K562 (cell line): Measurements from ENCODE around the gene ATP2A2.

Source experiments
- ARID1B ChIP-seq: fragments of 450-650 bp; IDR thresholded peaks from 2 replicates; pipeline ENCODE4 v1.6.1; 2016; ENCODE audit warnings: antibody characterized with exemption, mild to moderate bottlenecking, inconsistent platforms
- POLR2AphosphoS5 ChIP-seq: IDR thresholded peaks from 2 replicates; pipeline ENCODE4 v1.6.1; 2011; ENCODE audit warnings: mild to moderate bottlenecking, low read depth, low read length, moderate library complexity; ENCODE audit not compliant: control insufficient read depth, insufficient read depth
- SETDB1 ChIP-seq: IDR thresholded peaks from one replicate; pipeline ENCODE4 v1.6.1; 2012; ENCODE audit warnings: low read length, control low read depth, inconsistent platforms
- SP2 ChIP-seq: IDR thresholded peaks from 2 replicates; pipeline ENCODE4 v1.6.1; 2011; ENCODE audit warnings: mild to moderate bottlenecking, low read depth, low read length, moderate library complexity; ENCODE audit not compliant: poor library complexity, severe bottlenecking; ENCODE audit errors: extremely low read depth
- ZNF263 ChIP-seq: sonication (generic); formaldehyde crosslinking; IDR thresholded peaks from 2 replicates; pipeline ENCODE4 v1.8.0; 2022; ENCODE audit warnings: mild to moderate bottlenecking, missing genetic modification reagents, borderline replicate concordance
- ZNF318 ChIP-seq, 2 experiments: fragments of 450-650 bp; IDR thresholded peaks; 2 replicates each; pipeline ENCODE4 v1.6.1; 2016; ENCODE audit warnings: mild to moderate bottlenecking in 2 of 2, borderline replicate concordance in 1 of 2, low read depth in 1 of 2, moderate library complexity in 1 of 2
- ZNF511 ChIP-seq: sonication (generic); formaldehyde crosslinking; IDR thresholded peaks from 2 replicates; pipeline ENCODE4 v1.8.0; 2022; ENCODE audit warnings: mild to moderate bottlenecking, missing genetic modification reagents
- TF ChIP-seq, protein P1 (sequence below), 3 experiments: IDR thresholded peaks in 2 of 3; conservative IDR thresholded peaks in 1 of 3; 2 replicates each; pipeline ENCODE4 v1.5.1; 2011 to 2012; ENCODE audit warnings: low read length in 3 of 3, mild to moderate bottlenecking in 3 of 3, control low read depth in 2 of 3, improper control_type of control experiment in 1 of 3, inconsistent platforms in 1 of 3, low read depth in 1 of 3, mixed read lengths in 1 of 3, moderate library complexity in 1 of 3; ENCODE audit not compliant: insufficient read depth in 2 of 3

DNA sequence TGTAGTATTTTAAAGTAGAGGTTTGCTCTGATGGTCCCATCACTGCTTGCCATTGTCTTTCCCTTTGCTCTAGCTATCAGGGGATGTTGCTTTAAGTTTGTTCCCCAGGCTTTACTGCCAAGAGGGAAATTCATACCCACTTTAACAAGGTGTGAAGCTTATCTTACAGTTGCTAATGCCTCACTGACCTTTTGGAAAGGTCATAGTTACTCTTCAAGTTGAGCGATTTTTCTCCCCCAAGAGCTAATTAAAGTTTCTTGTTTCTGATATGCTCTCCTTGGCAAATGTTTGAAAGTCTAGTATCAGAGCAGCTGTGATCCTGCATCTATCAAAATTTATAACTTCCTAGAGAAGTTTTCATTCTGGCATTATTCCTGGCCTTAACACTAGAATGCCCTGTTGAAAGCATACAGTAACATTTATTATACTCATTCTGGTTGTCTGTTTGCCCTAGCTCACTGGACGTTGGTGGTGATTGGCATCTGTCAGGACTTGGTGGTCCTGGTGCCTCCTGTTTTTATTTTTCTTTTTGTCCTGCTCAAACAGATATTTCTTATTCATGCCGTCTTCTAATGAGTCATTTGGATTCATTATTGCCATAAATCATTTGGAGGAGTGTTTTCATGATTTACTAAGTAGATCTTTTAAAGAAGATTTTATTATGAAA lies 8.1 kb downstream of the ATP2A2 start:
- TF ChIP-seq SP2 (no peak), ZNF511 (CRISPR knock-in tag) (no peak), POLR2AphosphoS5 (no peak), SETDB1 (no peak), ZNF263 (CRISPR knock-in tag) (no peak), ARID1B (no peak), ZNF318 (IDR thresholded peaks at IDR 0.05; ENCODE audit: borderline replicate concordance in 1 of 2, low read depth in 1 of 2) (no peak)
- TF ChIP-seq, protein P1, sequence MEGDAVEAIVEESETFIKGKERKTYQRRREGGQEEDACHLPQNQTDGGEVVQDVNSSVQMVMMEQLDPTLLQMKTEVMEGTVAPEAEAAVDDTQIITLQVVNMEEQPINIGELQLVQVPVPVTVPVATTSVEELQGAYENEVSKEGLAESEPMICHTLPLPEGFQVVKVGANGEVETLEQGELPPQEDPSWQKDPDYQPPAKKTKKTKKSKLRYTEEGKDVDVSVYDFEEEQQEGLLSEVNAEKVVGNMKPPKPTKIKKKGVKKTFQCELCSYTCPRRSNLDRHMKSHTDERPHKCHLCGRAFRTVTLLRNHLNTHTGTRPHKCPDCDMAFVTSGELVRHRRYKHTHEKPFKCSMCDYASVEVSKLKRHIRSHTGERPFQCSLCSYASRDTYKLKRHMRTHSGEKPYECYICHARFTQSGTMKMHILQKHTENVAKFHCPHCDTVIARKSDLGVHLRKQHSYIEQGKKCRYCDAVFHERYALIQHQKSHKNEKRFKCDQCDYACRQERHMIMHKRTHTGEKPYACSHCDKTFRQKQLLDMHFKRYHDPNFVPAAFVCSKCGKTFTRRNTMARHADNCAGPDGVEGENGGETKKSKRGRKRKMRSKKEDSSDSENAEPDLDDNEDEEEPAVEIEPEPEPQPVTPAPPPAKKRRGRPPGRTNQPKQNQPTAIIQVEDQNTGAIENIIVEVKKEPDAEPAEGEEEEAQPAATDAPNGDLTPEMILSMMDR (IDR thresholded peaks at IDR 0.05 in 2 of 3, conservative IDR thresholded peaks at IDR 0.05 in 1 of 3; ENCODE audit: insufficient read depth in 2 of 3, low read depth in 1 of 3, low read length in 3 of 3), result no peak
